ENCODE results near the gene FRMD4A.
"Not testable (repeated sequence)": the region's sequence is repeated elsewhere in the genome, so short reads cannot be mapped to it uniquely, and the experiment has no call there.

Gene FRMD4A

GRCh38 chr10:13715596-13715995 lies 615.1 kb downstream of the FRMD4A start:
- in situ Hi-C loops (cut with MboI; ENCODE audit: low sequenced_read_pairs), result not testable (repeated sequence)

- in situ Hi-C loops (cut with MboI; ENCODE audit: low sequenced_read_pairs), result no loop called here
Observed at GRCh38 chr10:13715100-13715499, 615.6 kb downstream of the FRMD4A start.

GRCh38 chr10:13712837-13713581 lies 617.7 kb downstream of the FRMD4A start:
- in situ Hi-C loops (cut with MboI; ENCODE audit: low sequenced_read_pairs), result no loop called here

- in situ Hi-C loops (cut with MboI; ENCODE audit: low sequenced_read_pairs), result no loop called here
Observed at GRCh38 chr10:13712476-13712836, 618.3 kb downstream of the FRMD4A start.

GRCh38 chr10:13711291-13711690 lies 619.4 kb downstream of the FRMD4A start:
- in situ Hi-C loops (cut with MboI; ENCODE audit: low sequenced_read_pairs), result no loop called here

- in situ Hi-C loops (cut with MboI; ENCODE audit: low sequenced_read_pairs), result no loop called here
Observed at GRCh38 chr10:13709931-13710650, 620.6 kb downstream of the FRMD4A start.

- in situ Hi-C loops (cut with MboI; ENCODE audit: low sequenced_read_pairs), result no loop called here
Observed at GRCh38 chr10:13708256-13708990, 622.3 kb downstream of the FRMD4A start.

GRCh38 chr10:13707156-13707881 lies 623.4 kb downstream of the FRMD4A start:
- in situ Hi-C loops (cut with MboI; ENCODE audit: low sequenced_read_pairs), result no loop called here

- in situ Hi-C loops (cut with MboI; ENCODE audit: low sequenced_read_pairs), result no loop called here
Observed at GRCh38 chr10:13706604-13707003, 624.1 kb downstream of the FRMD4A start.

- in situ Hi-C loops (cut with MboI; ENCODE audit: low sequenced_read_pairs), result no loop called here
Observed at GRCh38 chr10:13706175-13706574, 624.5 kb downstream of the FRMD4A start.

GRCh38 chr10:13705526-13706174 lies 625.1 kb downstream of the FRMD4A start:
- in situ Hi-C loops (cut with MboI; ENCODE audit: low sequenced_read_pairs), result no loop called here

- in situ Hi-C loops (cut with MboI; ENCODE audit: low sequenced_read_pairs), result no loop called here
Observed at GRCh38 chr10:13704964-13705363, 625.8 kb downstream of the FRMD4A start.

GRCh38 chr10:13703997-13704536 lies 626.7 kb downstream of the FRMD4A start:
- in situ Hi-C loops (cut with MboI; ENCODE audit: low sequenced_read_pairs), result no loop called here

GRCh38 chr10:13703101-13703818 lies 627.5 kb downstream of the FRMD4A start:
- in situ Hi-C loops (cut with MboI; ENCODE audit: low sequenced_read_pairs), result no loop called here

GRCh38 chr10:13701157-13701919 lies 629.4 kb downstream of the FRMD4A start:
- in situ Hi-C loops (cut with MboI; ENCODE audit: low sequenced_read_pairs), result no loop called here

- in situ Hi-C loops (cut with MboI; ENCODE audit: low sequenced_read_pairs), result no loop called here
Observed at GRCh38 chr10:13700473-13701144, 630.1 kb downstream of the FRMD4A start.

- in situ Hi-C loops (cut with MboI; ENCODE audit: low sequenced_read_pairs), result no loop called here
Observed at GRCh38 chr10:13699216-13699615, 631.5 kb downstream of the FRMD4A start.

GRCh38 chr10:13698217-13698616 lies 632.5 kb downstream of the FRMD4A start:
- in situ Hi-C loops (cut with MboI; ENCODE audit: low sequenced_read_pairs), result no loop called here

All from hTERT RPE-1 (cell line).